ENCODE data around the gene FAM53A. TPM values are rescaled to one million over a fixed set of nuclear protein-coding genes. Genes with fewer than 3 reads are reported as not detected.

Gene FAM53A
- polyA plus RNA-seq, 3 donors, result 1.2 to 2.1 (median 1.5) TPM

- WGBS, 3 donors, result 66 to 81% (median 77%) methylated on average over 16 to 17 of the region's 17 CpGs
- no peak overlapping the region for H3K27ac ChIP-seq (ENCODE audit: low read depth, low read length)
Measured at GRCh38 chr4:1603413-1604135, 80.5 kb downstream of the FAM53A start.

- WGBS, 3 donors, result 67 to 78% (median 73%) methylated on average over 37 to 43 of the region's 43 CpGs
- no peak overlapping the region for H3K27ac ChIP-seq (ENCODE audit: low read depth, low read length)
Measured at GRCh38 chr4:1602655-1603412, 81.3 kb downstream of the FAM53A start.

DNA sequence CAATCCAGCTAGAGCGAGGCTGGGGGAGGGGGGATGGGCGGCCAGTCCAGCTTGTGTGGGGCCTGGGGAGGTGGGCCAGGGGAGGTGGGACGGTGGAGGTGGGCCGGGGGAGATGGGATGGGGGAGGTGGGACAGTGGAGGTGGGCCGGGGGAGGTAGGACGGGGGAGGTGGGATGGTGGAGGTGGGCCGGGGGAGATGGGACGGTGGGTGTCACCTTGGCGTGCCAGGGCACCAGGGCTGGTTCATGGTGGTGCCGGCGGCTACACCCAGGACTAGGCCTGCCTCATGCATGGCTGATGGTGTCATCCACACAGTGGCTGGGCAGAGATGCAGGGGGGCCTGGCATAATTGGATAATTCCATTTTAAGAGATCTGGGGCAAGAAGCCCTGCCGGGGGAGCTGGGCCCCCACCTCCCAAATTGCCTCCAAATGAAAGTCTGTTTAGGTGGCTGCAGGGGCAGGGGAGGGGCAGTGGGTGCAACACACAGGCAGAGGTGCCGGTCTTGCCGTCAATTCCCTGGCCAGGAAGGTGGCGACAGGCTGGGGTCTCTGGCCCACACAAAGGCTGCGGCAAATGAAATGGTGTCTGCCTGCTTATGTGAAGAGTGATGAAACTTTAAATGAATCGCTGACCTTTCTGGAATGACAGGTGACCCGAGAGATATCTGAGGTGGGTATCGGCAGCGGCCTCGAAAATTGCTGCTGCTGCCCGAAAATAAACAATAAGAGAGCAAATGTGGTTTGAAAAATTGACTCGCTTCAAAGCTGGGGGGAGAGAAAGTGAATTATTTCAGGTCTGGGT lies 82.1 kb downstream of the FAM53A start:
- H3K27ac ChIP-seq (ENCODE audit: low read depth, low read length), result no peak overlapping the region
- WGBS, 3 donors, result 73 to 92% (median 91%) methylated on average over 19 to 21 of the region's 23 CpGs

DNA sequence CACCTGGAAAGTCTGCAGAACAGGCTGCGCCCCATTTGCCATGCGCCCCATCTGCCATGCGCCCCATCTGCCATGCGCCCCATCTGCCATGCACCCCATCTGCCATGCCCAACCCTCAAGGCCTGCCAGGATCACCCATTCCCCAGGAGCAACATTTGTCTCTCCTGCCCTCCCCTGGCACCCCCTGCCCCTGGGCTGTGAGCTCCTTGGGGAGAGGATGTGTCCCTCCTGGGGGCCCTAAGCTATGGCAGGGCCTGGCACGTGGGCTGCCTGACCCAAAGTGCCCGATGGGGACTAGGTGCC lies 82.6 kb downstream of the FAM53A start:
- 90% methylated on average over 2 to 6 of the region's 6 CpGs for WGBS, 3 donors
- no peak overlapping the region for H3K27ac ChIP-seq (ENCODE audit: low read depth, low read length)

- WGBS, 3 donors, result 83 to 87% (median 86%) methylated on average over 15 to 27 of the region's 27 CpGs
- no peak overlapping the region for H3K27ac ChIP-seq (ENCODE audit: low read depth, low read length)
Measured at GRCh38 chr4:1600811-1601532, 83.1 kb downstream of the FAM53A start.

GRCh38 chr4:1600211-1600780 lies 83.8 kb downstream of the FAM53A start:
- 67 to 83% (median 82%) methylated on average over 11 to 15 of the region's 15 CpGs for WGBS, 3 donors
- H3K27ac ChIP-seq (ENCODE audit: low read depth, low read length), result no peak overlapping the region

GRCh38 chr4:1599491-1600210 lies 84.5 kb downstream of the FAM53A start:
- 66 to 75% (median 73%) methylated on average over 19 to 21 of the region's 21 CpGs for WGBS, 3 donors
- H3K27ac ChIP-seq (ENCODE audit: low read depth, low read length), result no peak overlapping the region

DNA sequence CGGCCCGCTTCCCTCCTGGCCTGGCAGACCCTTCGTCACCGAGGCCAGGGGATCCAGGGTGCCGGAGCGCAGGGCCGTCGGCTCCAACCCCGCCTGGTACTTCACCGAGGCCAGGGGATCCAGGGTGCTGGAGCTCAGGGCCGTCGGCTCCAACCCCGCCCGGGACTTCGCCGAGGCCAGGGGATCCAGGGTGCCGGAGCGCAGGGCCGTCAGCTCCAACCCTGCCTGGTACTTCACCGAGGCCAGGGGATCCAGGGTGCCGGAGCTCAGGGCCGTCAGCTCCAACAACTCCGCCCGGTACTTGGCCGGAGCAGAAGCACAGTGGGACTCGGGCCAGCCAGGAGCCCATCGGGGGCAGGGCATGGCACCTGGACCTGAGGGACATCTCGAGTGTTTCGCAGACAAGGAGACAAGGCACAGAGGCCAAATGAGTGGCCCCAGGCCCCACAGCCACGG lies 85.1 kb downstream of the FAM53A start:
- no peak overlapping the region for H3K27ac ChIP-seq (ENCODE audit: low read depth, low read length)

GRCh38 chr4:1598206-1599025 lies 85.7 kb downstream of the FAM53A start:
- no peak overlapping the region for H3K27ac ChIP-seq (ENCODE audit: low read depth, low read length)
- WGBS, 3 donors, result 87 to 88% (median 88%) methylated on average over 40 to 42 of the region's 42 CpGs

More for the DNA sequence above, 85.1 kb downstream of the FAM53A start:
- WGBS, 3 donors, result 79 to 86% (median 84%) methylated on average over 29 to 30 of the region's 30 CpGs

DNA sequence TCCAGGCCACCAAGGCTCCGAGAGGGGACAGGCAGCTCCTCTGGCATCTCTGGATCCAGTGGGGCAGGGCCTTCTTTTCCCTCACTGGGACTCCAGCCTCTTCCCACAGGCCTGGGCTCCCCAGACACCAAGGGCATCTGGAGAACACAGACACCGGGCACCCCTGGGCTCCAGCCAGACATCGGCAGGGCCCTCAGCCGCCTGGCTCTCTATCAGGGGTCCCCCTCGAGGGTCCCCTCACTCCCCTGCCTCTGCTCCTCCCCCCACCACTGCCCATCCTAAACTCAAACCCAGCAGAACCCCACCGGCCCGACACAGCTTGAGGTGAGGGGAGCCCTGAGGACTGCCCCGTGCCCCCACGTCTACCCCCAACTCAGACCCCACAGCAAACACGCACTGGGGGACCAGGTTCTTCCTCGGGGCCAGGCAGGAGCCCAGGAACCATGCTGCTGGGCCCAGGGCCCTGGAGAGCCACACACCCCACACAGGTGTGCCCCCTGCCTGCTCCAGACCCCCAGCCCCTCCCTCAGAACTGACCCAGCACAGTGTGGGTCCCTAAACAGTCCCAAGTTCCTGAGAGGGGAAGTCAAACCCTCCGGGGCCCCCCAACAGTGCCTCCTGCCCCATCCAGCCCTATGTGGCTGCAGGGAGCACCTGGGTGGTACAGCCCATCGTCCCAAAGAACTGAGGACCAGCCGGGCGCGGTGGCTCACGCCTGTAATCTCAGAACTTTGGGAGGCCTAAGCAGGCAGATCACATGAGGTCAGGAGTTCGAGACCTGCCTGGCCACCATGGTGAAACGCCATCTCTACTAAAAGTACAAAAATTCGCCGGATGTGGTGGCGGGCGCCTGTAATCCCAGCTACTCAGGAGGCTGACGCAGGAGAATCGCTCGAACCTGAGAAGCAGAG lies 86.8 kb downstream of the FAM53A start:
- H3K27ac ChIP-seq (ENCODE audit: low read depth, low read length), result no peak overlapping the region
- WGBS, 3 donors, result 87 to 91% (median 90%) methylated on average over 26 of the region's 26 CpGs

- no peak overlapping the region for H3K27ac ChIP-seq (ENCODE audit: low read depth, low read length)
- 89 to 92% (median 90%) methylated on average over 13 to 16 of the region's 16 CpGs for WGBS, 3 donors
Measured at GRCh38 chr4:1596393-1596792, 87.7 kb downstream of the FAM53A start.

GRCh38 chr4:1595789-1596325 lies 88.3 kb downstream of the FAM53A start:
- WGBS, 3 donors, result 88 to 91% (median 89%) methylated on average over 10 of the region's 10 CpGs
- H3K27ac ChIP-seq (ENCODE audit: low read depth, low read length), result no peak overlapping the region

GRCh38 chr4:1594871-1595788 lies 89.0 kb downstream of the FAM53A start:
- H3K27ac ChIP-seq (ENCODE audit: low read depth, low read length), result no peak overlapping the region
- 63 to 74% (median 69%) methylated on average over 24 of the region's 24 CpGs for WGBS, 3 donors

DNA sequence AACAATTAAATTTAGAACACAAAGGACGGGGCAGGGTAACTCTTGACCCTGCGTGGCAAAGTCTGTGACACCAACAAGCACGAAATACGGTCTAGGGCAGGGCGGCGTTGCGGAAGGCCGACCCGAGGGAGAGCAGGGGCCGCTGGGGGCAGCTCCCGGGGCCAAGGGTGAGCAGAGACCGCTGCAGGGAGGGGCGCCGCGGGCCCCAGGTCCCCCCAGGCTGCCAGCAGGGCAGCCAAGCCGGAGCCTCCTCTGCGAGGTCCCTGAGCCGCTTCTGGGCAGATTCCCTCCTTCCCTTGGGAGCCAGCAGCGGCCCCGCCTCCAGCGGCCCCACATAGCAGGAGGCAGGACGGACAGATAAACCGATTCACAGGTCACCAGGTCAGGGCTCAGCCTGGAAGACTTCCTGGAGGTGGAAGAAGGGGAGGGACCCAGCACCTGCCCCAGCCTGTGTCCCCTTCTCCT lies 90.2 kb downstream of the FAM53A start:
- 55 to 65% (median 57%) methylated on average over 21 to 23 of the region's 23 CpGs for WGBS, 3 donors
- H3K27ac ChIP-seq (ENCODE audit: low read depth, low read length), result no peak overlapping the region
